ENCODE results near the gene BGN. TPM values are rescaled to one million over a fixed set of nuclear protein-coding genes. Genes with fewer than 3 reads are reported as not detected.

Gene BGN
- total RNA-seq, 1 donor from 2014 or later, result 6.0 TPM

DNA sequence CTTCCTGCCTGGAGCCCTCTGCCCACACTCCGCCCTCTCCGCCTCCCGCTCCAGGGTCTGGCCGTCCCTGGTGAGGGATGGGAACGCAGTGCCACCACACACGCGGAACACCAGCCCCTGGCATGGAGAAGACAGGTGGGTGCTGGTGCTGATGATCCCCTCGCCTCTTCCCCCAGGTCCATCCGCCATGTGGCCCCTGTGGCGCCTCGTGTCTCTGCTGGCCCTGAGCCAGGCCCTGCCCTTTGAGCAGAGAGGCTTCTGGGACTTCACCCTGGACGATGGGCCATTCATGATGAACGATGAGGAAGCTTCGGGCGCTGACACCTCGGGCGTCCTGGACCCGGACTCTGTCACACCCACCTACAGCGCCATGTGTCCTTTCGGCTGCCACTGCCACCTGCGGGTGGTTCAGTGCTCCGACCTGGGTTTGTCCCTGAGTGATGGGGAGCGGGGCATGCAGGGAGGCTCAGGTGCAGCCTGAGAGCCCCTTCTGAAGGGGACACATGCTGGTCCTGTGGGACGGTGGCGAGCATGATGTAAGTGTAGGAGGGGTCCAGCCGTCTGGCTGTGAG, 9.8 kb downstream of the BGN start:
- no peak for DNase-seq (ENCODE audit: low read depth)

DNA sequence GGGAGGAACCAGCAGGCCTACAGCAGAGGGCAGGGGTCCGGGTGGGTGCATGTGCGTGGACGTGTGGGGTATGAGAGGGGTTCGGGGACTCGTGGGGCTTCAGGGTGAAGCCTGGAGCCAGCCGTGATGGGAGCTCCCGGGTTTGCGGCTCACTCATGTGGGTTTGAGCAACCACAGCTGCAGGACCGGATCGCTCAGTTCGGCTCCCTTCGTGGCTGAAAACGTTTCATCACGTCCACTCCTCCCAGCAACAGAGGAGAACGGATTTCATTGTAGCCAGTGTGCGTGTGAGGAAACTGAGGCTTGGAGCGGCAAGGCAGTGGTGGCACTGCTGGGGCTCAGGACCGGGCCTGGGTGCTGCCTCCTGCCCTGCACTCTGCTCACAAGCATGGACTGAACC, 10.6 kb downstream of the BGN start:
- DNase-seq (ENCODE audit: low read depth), result no peak

DNA sequence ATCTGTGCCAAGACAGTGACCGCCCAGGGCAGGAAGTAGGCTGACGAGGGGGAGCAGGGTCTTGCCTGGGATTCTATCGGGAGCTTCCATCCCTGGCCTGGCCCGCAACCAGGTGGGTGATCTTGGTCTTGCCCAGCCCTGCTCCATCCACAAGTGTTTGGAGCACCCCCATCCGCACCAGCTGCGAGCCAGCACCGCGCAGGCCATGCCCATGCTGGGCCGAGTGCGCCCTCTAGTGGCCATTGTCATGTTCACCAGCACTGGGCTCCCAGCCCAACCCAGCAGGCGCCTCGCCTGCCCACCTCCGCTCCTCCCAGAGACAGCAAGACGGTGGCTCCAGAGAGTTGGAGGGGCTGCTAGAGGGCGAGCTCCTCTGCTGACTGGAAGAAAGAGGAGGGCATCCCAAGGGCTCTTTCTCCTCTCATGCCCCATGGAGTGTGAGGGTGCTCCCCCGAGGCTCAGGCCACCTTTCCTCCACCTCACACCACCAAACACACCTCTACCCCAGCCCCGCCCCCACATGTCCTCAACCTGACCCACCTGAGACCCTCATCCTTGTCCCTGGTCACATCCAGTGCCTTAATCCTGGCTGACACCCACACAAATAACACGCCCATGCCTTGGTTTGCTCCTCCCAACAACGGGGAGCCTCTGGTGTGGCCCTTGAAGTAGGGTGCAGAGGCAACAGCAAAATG, 12.9 kb downstream of the BGN start:
- DNase-seq (ENCODE audit: low read depth), result peak; percentile 21

- DNase-seq (ENCODE audit: low read depth), result no peak
Measured at GRCh38 chrX:153509592-153509991, 14.8 kb downstream of the BGN start.

- no peak for DNase-seq (ENCODE audit: low read depth)
Measured at GRCh38 chrX:153510383-153510782, 15.6 kb downstream of the BGN start.

DNA sequence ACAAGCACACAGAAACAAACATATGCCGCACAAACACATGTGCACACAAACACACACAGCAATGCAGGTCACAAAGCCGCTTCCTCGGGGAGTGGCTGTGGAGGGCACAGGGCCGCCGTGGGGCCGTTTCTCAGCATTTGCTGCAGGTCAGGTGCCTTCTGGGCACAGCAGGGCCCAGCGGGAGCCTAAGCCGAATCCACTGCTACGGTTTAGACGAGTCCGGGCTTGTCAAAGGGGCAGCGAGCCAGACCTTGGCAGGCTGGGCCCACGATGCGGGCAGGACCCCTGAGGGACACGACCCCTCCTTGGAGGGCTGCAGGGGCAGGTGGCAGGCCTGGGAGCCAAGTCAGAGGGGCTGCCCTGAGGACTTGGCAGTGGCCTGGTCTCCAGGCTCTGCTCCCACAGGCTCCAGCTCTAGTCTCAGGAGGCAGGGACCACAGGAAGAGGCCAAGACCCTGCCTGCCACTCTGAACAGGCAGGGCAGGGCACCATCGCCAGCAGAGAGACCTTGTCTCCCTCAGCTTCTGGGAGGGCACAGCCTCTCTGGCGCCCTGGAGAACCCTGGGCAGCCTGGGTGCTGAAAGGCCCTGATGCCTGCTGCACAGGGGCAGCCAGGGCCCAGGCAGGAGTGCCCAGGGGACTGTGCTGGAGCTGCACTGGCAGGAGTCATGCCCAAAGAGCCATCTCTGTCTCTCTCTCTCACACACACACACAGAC, 17.2 kb downstream of the BGN start:
- no peak for DNase-seq (ENCODE audit: low read depth)

DNA sequence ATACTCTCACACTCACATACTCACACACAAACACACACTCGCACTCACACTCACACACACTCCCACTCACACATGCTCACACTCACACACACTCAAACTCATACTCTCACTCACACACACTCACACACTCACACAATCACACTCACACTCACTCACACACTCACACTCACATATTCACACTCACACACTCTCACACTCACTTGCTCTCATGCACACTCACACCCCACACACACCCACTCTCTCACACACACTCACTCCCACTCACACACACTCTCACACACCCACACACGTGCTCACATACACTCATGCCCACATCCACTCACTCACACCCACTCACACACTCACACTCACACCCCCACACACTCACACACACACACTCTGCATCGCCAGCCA, 17.7 kb downstream of the BGN start:
- DNase-seq (ENCODE audit: low read depth), result no peak

DNA sequence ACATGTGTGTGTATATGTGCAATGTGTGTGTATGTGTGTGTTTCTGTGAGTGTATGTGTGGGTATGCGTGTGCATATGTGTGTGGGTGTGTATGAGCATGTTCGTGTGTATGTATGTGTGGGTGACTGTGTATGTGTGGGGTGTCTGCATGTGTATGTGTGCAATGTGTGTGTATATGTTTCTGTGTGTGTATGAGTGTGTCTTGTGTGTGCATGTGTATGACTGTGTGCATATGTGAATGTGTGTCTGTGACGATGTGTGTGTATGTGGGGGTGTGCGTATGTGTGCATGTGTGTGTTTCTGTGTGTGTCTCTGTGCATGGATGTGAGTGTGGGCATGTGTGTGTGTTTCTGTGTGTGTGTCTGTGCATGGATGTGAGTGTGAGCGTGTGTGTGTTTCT, 18.5 kb downstream of the BGN start:
- DNase-seq (ENCODE audit: low read depth), result no peak

DNA sequence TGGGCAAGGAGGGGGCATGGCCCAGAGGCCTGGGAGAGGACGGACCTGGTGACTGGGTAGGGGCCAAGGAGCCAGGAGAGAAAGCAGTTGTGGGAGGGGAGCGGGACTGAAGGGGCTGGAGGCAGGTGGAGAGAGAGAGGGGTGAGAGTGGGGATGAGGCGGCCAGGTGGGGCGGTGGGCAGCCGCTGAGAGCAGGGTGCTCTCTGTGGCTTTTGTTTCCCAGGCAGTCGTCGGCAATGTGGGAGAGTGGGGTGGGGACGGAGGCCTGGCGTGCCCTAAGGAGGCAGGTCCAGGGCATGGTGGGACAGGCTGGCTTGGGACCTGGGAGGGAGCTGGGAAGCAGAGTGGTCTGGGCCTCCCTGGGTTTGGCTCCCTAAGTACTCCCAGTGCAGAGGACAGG, 19.5 kb downstream of the BGN start:
- no peak for DNase-seq (ENCODE audit: low read depth)

DNA sequence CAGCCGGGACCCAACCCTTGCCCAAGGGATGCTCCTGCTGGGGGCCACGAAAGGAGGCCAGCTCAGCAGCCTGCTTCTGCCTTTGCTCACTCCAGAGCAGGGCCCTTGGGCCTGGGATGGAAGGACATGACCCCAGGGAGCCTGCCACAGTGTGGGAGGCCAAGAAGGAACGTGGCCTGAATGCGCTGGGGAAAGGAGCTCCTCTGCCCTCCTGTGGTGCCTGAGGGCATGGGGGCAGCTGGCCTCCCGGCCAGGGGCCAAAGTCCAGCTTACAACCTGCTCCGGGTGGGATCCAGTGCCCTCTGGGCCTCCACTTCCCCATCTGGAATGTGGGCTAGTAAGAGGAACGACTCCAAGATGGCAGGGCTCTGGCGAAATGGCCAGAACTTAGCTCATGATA, 20.7 kb downstream of the BGN start:
- DNase-seq (ENCODE audit: low read depth), result no peak

- no peak for DNase-seq (ENCODE audit: low read depth)
Measured at GRCh38 chrX:153516073-153516472, 21.3 kb downstream of the BGN start.

DNA sequence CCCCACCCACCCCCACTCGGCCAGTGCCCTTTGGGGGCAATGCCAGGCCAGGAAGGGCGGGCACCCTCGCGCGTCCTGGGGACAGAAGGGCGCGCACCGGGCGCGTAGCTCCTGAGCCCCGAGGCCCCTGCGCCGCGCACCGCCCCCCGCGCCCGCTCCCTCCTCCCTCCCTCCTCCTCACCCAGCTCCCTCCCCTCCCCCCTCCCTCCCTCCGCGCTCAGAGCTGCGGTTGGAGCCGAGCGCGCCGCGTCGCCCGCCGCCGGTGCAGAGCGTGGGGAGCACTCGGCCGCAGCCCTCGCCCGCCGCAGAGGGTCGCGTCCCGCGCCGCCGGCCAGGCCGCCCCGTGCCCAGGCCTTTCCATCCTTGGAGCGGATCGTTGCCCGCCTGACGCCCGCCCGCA, 22.6 kb downstream of the BGN start, which contains the start of gene ATP2B3:
ATP2B3 (plus strand) TSS at position 220 of the 400 bp plus-strand sequence. CDS start 18,606 bp downstream, outside the sequence.
- no peak for DNase-seq (ENCODE audit: low read depth)

GRCh38 chrX:153517946-153518834, 23.4 kb downstream of the BGN start:
- DNase-seq (ENCODE audit: low read depth), result no peak

DNA sequence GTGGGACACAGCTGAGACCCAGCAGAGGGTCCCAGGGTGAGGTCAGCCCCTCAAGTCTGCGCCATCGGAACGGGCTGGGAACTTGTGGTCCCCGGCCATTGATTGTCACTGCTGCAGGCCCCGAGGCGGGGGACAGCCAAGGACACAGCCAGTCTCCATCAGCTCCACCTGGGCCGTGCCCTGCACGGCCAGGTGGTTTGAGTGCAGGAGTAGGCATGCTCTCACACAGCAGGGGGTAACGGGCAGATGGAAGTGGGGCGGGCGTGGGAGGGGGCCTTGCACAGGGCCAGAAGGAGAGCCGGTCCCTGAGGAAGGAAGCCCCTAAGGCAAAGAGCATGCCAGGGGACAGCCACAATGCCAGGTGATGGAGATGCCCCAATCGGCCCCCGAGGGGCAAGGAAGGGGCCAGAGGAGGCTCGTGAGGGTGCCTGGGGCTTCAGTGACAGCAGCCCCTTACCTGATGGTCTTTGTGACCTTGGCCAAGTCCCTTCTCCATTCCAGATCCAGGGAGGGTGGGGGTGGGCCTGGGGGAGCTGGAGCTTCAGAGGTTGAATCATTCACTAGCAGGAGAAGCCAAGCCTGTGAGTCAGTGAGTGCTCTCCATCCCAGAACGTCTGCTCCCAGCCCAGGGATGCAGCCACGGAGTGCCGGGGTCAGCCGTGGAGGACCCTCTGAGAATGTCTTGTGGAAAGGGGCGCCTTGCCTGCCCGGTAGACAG, 24.9 kb downstream of the BGN start:
- DNase-seq (ENCODE audit: low read depth), result peak; percentile 21

- no peak for DNase-seq (ENCODE audit: low read depth)
Measured at GRCh38 chrX:153520287-153520917, 25.6 kb downstream of the BGN start.

DNA sequence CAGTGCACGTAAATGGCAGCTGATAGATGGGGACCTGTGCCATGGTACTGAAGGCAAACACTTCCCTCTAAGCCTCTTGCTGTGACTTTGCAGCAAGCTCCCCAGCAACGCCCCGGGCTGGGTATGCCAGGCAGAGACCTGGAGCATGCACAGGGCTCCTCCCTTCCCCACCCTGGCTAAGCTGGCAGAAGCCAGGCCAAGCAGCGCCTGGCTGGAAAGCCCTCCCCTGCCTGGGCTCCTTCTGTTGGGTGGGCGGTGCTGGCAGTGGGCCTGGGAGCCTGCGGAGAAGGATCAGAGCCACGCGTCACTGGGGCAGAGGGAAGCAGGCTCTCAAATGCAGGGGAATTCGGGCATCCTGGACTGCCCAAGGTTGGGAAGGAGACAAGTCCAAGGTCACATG, 26.3 kb downstream of the BGN start:
- peak; percentile 22 for DNase-seq (ENCODE audit: low read depth)

DNA sequence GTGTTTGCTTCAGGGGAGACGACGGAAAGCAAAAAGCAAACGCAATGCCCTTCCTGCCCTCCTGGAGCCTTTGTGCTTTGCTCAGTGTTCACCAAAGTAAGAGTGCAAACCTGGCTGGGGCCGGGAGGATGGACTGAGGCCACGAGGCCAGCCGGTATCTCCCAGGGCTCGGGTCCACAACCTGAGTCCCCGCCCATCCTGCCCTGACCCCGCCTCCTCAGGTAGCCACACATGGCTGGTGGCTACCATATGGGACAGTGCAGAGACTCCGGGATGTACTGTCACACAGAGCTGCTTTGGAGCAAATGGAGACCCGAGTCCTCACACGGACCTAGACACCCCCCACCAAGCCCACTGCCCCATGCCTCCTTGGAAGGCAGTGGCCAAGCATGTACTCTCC, 27.5 kb downstream of the BGN start:
- DNase-seq (ENCODE audit: low read depth), result no peak

GRCh38 chrX:153523269-153523668, 28.5 kb downstream of the BGN start:
- DNase-seq (ENCODE audit: low read depth), result no peak

GRCh38 chrX:153524234-153524633, 29.5 kb downstream of the BGN start:
- no peak for DNase-seq (ENCODE audit: low read depth)

GRCh38 chrX:153525451-153525850, 30.7 kb downstream of the BGN start:
- no peak for DNase-seq (ENCODE audit: low read depth)

DNA sequence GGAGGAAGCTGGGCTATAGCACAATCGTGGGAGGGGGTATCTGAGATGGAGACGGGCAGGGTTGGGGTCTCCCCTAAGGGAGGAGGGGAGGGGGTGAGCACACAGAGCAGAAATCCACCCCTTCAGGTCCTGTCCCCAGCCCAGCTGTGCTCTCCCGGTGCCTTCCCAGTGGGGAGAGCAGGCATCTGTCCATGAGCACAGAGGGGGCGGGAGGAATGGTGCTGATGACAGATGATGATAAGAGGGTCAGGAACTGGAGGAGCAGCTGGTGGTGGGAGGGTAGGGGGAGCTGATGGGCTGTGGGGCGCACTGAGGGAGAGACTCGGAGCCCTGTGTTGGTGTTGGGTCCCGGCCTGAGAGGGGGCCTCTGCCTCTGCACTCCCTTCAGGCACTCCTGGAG, 31.3 kb downstream of the BGN start:
- DNase-seq (ENCODE audit: low read depth), result no peak

All from renal cortical epithelial cell (primary cell).